ENCODE measurements around the gene OPRL1.

The OPRL1 gene

GRCh38 chr20:64144144-64144912 is 64.4 kb downstream of the OPRL1 start:
- no peak for DNase-seq (ENCODE audit: low spot score)

- DNase-seq (ENCODE audit: low spot score) = no peak
Measured at GRCh38 chr20:64145458-64146300, 65.8 kb downstream of the OPRL1 start.

GRCh38 chr20:64146301-64146935 is 66.5 kb downstream of the OPRL1 start:
- no peak for DNase-seq (ENCODE audit: low spot score)

- DNase-seq (ENCODE audit: low spot score) = no peak
Measured at GRCh38 chr20:64146936-64147477, 67.1 kb downstream of the OPRL1 start.

GRCh38 chr20:64148581-64148980 is 68.7 kb downstream of the OPRL1 start:
- DNase-seq (ENCODE audit: low spot score) = no peak

GRCh38 chr20:64149141-64149540 is 69.3 kb downstream of the OPRL1 start:
- no peak for DNase-seq (ENCODE audit: low spot score)

GRCh38 chr20:64149809-64150560 is 70.1 kb downstream of the OPRL1 start:
- DNase-seq (ENCODE audit: low spot score) = no peak
